HG02610 (cell line): ENCODE data around the gene TFDP1.

Source experiments
- ATAC-seq: cut with Tn5 transposase; IDR thresholded peaks from one replicate; pipeline ENCODE4 v1.9.1; 2021; ENCODE audit warnings: mild to moderate bottlenecking, moderate library complexity; ENCODE audit not compliant: unreplicated experiment

Gene TFDP1

GRCh38 chr13:113630804-113631203, 46.3 kb downstream of the TFDP1 start:
- no peak for ATAC-seq

DNA sequence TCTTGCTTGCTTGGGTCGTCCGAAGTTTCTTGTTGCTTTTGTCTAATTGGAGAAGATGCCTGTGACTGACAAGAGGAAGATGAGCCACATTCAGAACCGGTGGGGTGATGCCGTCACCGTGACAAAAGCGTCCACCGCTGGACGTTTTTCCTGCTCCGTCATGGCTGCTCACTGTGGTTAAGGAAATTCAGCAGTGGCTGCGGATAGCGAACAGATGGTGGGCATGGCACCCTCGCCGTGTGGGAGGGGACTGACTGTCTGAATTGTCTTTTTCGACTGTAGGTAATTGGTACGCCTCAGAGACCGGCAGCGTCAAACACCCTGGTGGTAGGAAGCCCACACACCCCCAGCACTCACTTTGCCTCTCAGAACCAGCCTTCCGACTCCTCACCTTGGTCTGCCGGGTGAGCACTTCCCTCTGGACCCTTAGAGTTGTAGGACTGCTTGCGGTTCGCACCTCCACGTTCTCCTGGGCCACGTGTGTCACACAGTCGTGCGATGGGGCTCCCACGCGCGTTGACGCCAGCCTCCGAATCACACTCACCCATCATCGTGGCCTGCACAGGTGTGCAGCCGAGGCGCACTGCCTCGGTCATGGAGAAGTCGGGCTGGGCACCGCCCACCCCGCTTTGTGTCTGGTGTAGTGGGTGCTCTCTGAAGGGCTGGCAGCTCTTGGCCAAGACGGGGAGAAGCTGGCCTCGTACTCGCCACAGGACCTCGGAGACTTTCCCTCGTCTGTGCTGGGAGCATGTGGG, 47.0 kb downstream of the TFDP1 start:
- ATAC-seq: no peak

DNA sequence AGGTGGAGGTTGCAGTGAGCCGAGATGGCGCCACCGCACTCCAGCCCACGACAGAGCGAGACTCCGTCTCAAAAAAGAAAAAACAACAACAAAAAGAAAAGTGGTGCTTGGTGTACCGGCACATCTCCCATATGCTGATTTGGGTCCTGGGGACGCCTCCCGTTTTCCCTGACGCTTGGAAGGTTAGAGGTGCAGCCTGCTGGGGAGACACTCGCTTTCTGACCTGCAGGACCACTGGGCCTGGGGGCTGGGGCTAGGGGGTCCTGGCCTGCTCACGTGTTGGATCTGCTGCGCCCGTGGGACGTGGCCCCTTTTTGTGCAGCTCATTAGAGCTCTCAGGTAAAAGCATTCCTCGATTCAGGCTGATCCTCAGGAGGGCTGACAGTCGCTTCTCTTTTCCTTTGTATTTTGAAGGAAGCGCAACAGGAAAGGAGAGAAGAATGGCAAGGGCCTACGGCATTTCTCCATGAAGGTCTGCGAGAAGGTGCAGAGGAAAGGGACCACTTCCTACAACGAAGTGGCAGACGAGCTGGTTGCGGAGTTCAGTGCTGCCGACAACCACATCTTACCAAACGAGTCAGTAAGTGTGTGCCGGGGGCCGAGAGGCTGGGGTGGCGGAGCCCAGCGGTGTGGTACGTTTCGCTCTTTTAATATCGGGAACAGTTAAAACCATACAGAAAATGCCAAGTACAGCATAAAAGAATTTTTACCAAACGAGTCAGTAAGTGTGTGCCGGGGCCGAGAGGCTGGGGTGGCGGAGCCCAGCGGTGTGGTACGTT, 48.3 kb downstream of the TFDP1 start:
- ATAC-seq: no peak

DNA sequence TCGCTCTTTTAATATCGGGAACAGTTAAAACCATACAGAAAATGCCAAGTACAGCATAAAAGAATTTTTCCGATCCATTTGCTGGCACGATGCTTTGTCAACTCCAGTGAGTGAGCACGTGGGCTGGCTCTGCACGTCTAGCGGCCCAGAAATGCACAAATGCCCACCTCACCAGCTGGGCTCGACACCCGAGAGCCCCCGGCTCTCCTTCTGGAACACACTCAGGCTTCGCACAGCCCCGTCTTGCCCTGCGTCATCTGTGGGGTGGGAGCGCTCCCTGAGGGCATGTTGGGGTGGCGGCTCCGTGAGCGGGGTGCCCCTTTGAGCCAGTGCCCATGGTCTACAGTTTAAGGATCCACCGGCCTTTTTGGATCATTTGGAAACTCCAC, 48.9 kb downstream of the TFDP1 start:
- ATAC-seq: no peak

GRCh38 chr13:113634279-113635047, 49.9 kb downstream of the TFDP1 start:
- ATAC-seq: no peak

GRCh38 chr13:113635048-113635420, 50.5 kb downstream of the TFDP1 start:
- no peak for ATAC-seq

DNA sequence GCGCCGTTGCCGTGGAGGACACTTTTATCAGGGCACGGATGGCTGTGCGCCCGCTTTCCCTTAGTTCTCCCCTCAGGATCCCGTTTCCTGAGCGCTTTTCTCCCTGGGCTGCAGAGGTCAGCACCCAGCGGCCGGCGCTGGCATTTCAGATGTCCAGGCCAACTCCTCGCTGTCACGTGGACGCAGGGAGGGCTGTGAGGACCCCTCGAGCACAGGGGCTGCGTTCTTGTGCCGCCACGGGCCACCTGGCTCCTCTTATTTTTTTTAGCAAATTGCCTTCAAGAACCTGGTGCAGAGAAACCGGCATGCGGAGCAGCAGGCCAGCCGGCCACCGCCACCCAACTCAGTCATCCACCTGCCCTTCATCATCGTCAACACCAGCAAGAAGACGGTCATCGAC, 51.2 kb downstream of the TFDP1 start:
- ATAC-seq: no peak

DNA sequence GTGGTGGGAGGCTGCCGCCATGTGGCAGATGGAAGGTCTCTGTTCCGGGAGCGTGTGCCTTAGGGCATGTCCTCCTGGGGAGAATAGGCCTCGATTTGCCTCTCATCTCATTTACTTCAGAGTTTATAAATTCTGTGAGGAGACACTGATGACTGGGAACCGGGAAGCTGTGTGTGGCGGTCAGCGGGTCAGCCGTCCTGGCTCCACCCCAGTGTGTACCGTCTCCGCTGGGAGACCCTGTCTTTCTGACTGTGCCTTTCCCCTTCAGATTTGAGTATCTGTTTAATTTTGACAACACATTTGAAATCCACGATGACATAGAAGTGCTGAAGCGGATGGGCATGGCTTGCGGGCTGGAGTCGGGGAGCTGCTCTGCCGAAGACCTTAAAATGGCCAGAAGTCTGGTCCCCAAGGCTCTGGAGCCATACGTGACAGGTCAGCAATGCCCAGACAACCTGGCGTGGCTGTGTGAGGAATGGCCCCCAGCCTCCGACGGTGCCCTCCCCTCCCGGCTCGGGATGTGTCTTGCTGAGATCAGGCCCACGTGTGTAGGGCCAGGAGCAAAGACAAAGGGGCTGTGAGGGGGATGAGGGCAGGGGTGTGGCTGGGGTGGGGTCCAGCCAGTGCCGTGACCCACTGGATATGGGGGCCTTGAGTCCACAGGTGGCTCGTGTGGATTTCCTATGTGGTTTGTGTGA, 51.9 kb downstream of the TFDP1 start:
- ATAC-seq: no peak

DNA sequence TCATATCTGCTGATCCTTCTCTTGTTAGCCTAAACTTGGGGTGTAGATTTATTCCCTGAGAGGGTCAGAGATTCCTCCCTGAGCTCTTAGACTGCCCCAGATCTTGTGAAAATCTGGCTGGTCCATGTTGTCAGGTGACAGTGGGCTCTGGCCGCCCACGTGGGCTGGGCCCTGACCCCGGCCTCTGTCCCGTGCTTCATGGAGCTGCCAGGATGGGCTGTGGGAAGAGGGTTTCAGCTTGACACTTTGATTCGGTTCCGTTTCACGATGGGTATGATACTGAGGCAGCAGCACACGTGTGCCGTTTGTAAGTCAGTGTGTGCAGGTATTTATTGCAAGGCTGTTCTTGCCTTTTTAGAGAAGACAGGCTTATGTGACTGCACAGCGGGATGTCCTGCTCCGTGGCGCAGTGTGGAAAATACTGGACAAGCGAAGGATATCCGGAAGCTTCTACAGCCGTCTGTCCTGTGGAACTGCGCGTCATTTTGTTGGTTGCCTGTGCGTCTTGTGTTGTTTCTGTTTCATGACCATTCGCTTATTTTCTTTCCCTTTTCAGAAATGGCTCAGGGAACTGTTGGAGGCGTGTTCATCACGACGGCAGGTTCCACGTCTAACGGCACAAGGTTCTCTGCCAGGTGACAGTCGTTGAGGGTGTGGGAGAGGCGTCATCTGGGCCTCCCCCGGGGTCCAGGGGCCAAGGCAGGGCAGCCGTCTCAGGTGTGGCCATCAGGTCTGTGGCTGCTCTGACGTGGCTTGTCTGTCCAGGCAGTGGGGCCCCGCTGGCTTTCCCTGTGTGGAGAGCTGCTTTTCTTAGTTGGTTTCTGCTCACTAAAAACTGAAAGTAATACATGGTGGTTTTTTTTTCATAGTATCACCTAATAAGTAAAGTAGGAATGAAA, 53.0 kb downstream of the TFDP1 start:
- no peak for ATAC-seq

DNA sequence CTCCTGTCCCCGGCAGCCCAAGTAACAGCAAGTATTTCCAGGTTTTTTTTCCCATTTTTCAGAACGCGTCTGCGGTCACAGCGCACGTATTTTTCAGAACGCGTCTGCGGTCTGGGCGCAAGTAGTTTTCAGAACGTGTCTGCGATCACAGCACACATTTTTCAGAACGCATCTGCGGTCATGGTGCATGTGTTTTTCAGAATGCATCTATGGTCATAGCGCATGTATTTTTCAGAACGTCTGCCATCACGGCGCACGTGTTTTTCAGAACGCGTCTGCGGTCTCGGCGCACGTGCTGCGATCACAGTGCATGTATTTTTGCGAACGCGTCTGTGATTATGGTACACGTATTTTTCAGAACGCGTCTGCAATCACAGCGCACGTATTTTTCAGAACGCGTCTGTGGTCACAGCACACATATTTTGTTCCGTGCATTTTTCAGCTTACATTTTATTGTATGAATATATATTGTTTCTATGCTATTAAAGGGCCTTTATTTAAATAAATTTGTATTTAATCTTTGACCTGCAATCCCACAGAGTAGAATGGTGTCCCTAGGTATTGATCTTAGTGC, 53.7 kb downstream of the TFDP1 start:
- no peak for ATAC-seq

- ATAC-seq: no peak
Measured at GRCh38 chr13:113638806-113639205, 54.3 kb downstream of the TFDP1 start.

- no peak for ATAC-seq
Measured at GRCh38 chr13:113639616-113640262, 55.2 kb downstream of the TFDP1 start.

- no peak for ATAC-seq
Measured at GRCh38 chr13:113641426-113641825, 56.9 kb downstream of the TFDP1 start.

DNA sequence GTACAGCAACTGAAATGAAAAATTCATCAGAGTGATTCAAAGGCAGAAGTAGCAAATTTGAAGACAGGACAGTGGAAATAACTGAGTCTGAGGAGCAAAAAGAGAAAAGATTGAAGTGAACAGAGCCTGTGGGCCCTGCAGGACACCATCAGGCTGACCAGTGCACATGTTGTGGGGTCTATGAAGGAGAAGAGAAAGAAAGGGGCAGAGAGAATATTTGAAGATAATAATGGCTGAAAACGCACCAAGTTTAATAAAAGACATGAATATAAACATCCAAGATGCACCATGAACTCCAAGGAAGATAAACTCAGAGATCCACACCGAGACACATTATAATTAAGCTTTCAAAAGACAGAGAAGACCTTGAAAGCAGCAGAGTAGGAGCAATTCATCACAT, 58.0 kb downstream of the TFDP1 start:
- ATAC-seq: no peak

- ATAC-seq: no peak
Measured at GRCh38 chr13:113643593-113643992, 59.0 kb downstream of the TFDP1 start.

GRCh38 chr13:113644800-113645199, 60.2 kb downstream of the TFDP1 start:
- ATAC-seq: no peak

DNA sequence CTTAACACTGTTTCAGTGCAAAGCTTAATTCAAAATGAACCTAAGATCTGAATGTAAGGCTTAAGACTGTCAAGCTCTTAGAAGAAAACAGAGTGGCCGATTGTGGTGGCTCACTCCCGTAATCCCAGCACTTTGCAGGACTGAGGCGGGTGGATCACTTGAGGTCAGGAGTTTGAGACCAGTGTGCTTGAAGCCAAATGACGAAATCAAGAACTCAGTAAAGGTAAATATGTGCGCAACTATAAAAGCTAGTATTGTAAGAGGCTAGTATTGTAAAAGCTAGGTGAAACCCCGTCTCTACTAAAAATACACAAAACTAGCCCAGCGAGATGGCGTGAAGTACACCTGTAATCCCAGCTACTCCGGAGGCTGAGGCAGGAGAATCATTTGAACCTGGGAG, 60.8 kb downstream of the TFDP1 start:
- no peak for ATAC-seq

GRCh38 chr13:113646376-113646775, 61.8 kb downstream of the TFDP1 start:
- ATAC-seq: no peak

DNA sequence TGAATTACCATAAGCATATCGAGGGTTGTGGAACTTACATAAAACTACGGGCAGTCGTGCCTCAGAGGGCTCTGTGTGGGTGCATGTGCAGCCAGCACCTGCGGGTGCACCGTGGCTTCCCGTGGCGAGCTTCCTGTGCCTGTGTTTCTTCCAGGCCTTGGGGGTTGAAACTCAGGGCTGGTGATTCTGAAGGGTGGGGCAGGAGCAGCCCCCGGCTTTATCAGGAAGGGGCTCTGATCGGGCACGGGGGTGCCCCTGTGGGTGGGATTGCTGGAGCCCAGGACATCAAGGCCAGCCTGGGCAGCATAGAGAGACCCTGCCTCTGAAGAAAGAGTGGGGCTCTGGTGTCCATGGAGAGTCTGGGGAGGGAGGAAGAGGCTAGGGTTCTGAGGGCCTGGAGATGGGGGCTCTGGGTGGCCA, 62.4 kb downstream of the TFDP1 start:
- no peak for ATAC-seq
